B cell (primary cell): ENCODE results near the gene GPHN. TPM values are rescaled to one million over a fixed set of nuclear protein-coding genes. Genes with fewer than 3 reads are reported as not detected.

Experiments used
- ATAC-seq: fragments of 200-7000 bp; cut with Tn5 transposase; one replicate; pipeline ENCODE4 v1.10.0; 2021; ENCODE audit warnings: low read depth, mild to moderate bottlenecking, moderate number of reproducible peaks, moderate library complexity
- CTCF ChIA-PET: fragments of 350-600 bp; sonication (Branson Sonifier 250); formaldehyde crosslinking; loops from one replicate; lab custom pipeline; 2021; ENCODE audit warnings: antibody characterized with exemption, inconsistent platforms; lab: Charles Lee
- POLR2A ChIA-PET: fragments of 350-600 bp; sonication (Branson Sonifier 250); formaldehyde crosslinking; loops from one replicate; lab custom pipeline; 2021; ENCODE audit warnings: antibody characterized with exemption; lab: Charles Lee
- DNase-seq: peaks from one replicate; pipeline ENCODE4 v3.0.0; 2013
- H2AFZ ChIP-seq: 2 replicates; pipeline ENCODE4 v1.6.1; 2012; ENCODE audit warnings: mild to moderate bottlenecking, low read depth, low read length; ENCODE audit not compliant: insufficient read depth, poor library complexity, severe bottlenecking
- H3K27ac ChIP-seq, 2 donors: 1 replicate in 1 of 2; 2 replicates in 1 of 2; pipeline ENCODE4 v1.5.1; 2012 to 2013; ENCODE audit warnings: low read length in 2 of 2, mild to moderate bottlenecking in 2 of 2, moderate library complexity in 1 of 2
- H3K27me3 ChIP-seq, 4 experiments: fragments of 200-600 bp in 1 of 4; sonication (generic) in 1 of 4; replicated peaks in 1 of 4; 1 replicate in 2 of 4; 2 replicates in 2 of 4; pipeline versions ENCODE4 v1.6.1 to v1.7.0; 2013 to 2016; ENCODE audit warnings: low read length in 3 of 4, mild to moderate bottlenecking in 2 of 4, mixed read lengths in 1 of 4, moderate library complexity in 1 of 4; ENCODE audit not compliant: insufficient read depth in 4 of 4, control insufficient read depth in 3 of 4; ENCODE audit errors: control extremely low read depth in 1 of 4
- H3K36me3 ChIP-seq, 2 experiments: replicated peaks in 1 of 2; 1 replicate in 1 of 2; 2 replicates in 1 of 2; pipeline versions ENCODE4 v1.6.1 to v1.7.1; 2013; ENCODE audit warnings: low read length in 1 of 2; ENCODE audit not compliant: insufficient read depth in 2 of 2, control insufficient read depth in 1 of 2; ENCODE audit errors: control extremely low read depth in 1 of 2, extremely low read depth in 1 of 2
- H3K4me1 ChIP-seq, 2 donors: fragments of 200-600 bp in 1 of 2; sonication (generic) in 1 of 2; 1 replicate in 1 of 2; 2 replicates in 1 of 2; pipeline versions ENCODE4 v1.5.1 to v1.6.1; 2013 to 2017; ENCODE audit warnings: low read length in 2 of 2; ENCODE audit not compliant: control insufficient read depth in 2 of 2, insufficient read depth in 2 of 2
- H3K4me2 ChIP-seq: replicated peaks from 2 replicates; pipeline ENCODE3; 2012; ENCODE audit warnings: mild to moderate bottlenecking, low read depth, low read length; ENCODE audit not compliant: poor library complexity, severe bottlenecking
- H3K4me3 ChIP-seq, 5 experiments: fragments of 200-600 bp in 1 of 5; sonication (generic) in 1 of 5; 1 replicate in 3 of 5; 2 replicates in 2 of 5; pipeline versions ENCODE4 v1.5.1 to v1.7.0; 2011 to 2016; ENCODE audit warnings: low read length in 4 of 5, mild to moderate bottlenecking in 4 of 5, low read depth in 2 of 5, control low read depth in 1 of 5, moderate library complexity in 1 of 5; ENCODE audit not compliant: insufficient read depth in 1 of 5; ENCODE audit errors: control extremely low read depth in 1 of 5, extremely low read depth in 1 of 5
- H3K79me2 ChIP-seq: fragments of 200-600 bp; sonication (generic); one replicate; pipeline ENCODE4 v1.6.0; 2016; ENCODE audit warnings: low read length; ENCODE audit not compliant: control insufficient read depth, insufficient read depth
- H3K9ac ChIP-seq: fragments of 200-600 bp; sonication (generic); 2 replicates; pipeline ENCODE4 v1.6.1; 2017; ENCODE audit warnings: mild to moderate bottlenecking, low read length, moderate library complexity
- H3K9me3 ChIP-seq, 3 donors: one replicate each; pipeline versions ENCODE4 v1.6.1 to v1.7.1; 2013; ENCODE audit warnings: low read length in 2 of 3; ENCODE audit not compliant: control insufficient read depth in 2 of 3, insufficient read depth in 1 of 3; ENCODE audit errors: control extremely low read depth in 1 of 3
- H4K20me1 ChIP-seq: 2 replicates; pipeline ENCODE4 v1.6.0; 2012; ENCODE audit warnings: mild to moderate bottlenecking, low read length; ENCODE audit not compliant: insufficient read depth, control insufficient read depth, poor library complexity, severe bottlenecking
- H3K27ac Mint-ChIP-seq: one replicate; pipeline ENCODE4 v1.8.0; 2021; ENCODE audit warnings: mixed read lengths
- H3K27me3 Mint-ChIP-seq: one replicate; pipeline ENCODE4 v1.8.0; 2021; ENCODE audit warnings: mixed read lengths
- H3K4me1 Mint-ChIP-seq: one replicate; pipeline ENCODE4 v1.8.0; 2021; ENCODE audit warnings: mixed read lengths
- H3K4me3 Mint-ChIP-seq: one replicate; pipeline ENCODE4 v1.8.0; 2021; ENCODE audit warnings: mixed read lengths
- H3K9me3 Mint-ChIP-seq: one replicate; pipeline ENCODE4 v1.8.0; 2022; ENCODE audit warnings: mixed read lengths; ENCODE audit not compliant: insufficient read depth
- EZH2 ChIP-seq: IDR thresholded peaks from 2 replicates; pipeline ENCODE4 v1.6.1; 2012; ENCODE audit warnings: borderline replicate concordance, low read depth, mild to moderate bottlenecking, moderate library complexity, low read length; ENCODE audit not compliant: insufficient read depth, poor library complexity, severe bottlenecking
- WGBS: methylation state at CpG from one replicate; pipeline ENCODE4 v1.1.5; 2013; ENCODE audit warnings: missing lambda C conversion rate; ENCODE audit not compliant: insufficient coverage; 5-methylcytosine and 5-hydroxymethylcytosine counted together
- intact Hi-C: fragments of 100-400 bp; cut with micrococcal nuclease; formaldehyde crosslinking; loops from one replicate; pipeline ENCODE4 v1.10.0; 2022
- polyA plus RNA-seq: library from polyadenylated mRNA; depleted of rRNA; stranded (reverse); fragments of >200 nt; gene quantifications from 2 replicates; pipeline ENCODE4 v1.2.3, GENCODE V29; 2012
- total RNA-seq, 2 donors: library from RNA; stranded (reverse); fragments of 120-200 nt in 1 of 2; gene quantifications; 1 replicate in 1 of 2; 2 replicates in 1 of 2; pipeline versions ENCODE4 v1.2.3 to v1.2.4, GENCODE V29; 2013 to 2022
- TF ChIP-seq, protein P1 (sequence below): fragments of 200-600 bp; IDR thresholded peaks from one replicate; pipeline ENCODE4 v1.8.0; 2022; ENCODE audit warnings: antibody characterized with exemption, mild to moderate bottlenecking

GPHN gene
- total and polyA plus RNA-seq, 2 donors (not counting 1 experiment from before 2014, with no cell fraction given), result 3.4 to 18.0 TPM

DNA sequence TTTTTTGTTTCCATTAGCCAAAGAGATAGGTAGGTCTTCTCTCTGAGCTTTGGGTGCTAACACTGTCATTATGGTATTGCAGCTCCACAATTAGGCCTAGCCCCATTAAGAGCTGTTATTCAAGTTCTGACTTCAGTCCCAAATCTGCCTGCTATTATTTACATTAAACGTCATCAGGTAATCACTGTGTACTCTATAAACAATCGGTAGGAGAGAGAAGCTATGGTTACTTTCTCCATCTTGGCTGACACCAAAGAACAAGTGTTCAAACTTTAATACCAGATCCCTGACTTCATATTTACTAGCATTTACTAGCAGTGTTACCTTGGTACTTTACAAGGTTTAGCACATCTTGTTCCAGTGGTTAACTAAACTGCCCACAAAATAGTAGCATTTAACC is 376.2 kb downstream of the GPHN start:
- no peak overlapping the region for H3K4me3 Mint-ChIP-seq
- no peak for ATAC-seq
- TF ChIP-seq EZH2, result no peak
- TF ChIP-seq, protein P1, sequence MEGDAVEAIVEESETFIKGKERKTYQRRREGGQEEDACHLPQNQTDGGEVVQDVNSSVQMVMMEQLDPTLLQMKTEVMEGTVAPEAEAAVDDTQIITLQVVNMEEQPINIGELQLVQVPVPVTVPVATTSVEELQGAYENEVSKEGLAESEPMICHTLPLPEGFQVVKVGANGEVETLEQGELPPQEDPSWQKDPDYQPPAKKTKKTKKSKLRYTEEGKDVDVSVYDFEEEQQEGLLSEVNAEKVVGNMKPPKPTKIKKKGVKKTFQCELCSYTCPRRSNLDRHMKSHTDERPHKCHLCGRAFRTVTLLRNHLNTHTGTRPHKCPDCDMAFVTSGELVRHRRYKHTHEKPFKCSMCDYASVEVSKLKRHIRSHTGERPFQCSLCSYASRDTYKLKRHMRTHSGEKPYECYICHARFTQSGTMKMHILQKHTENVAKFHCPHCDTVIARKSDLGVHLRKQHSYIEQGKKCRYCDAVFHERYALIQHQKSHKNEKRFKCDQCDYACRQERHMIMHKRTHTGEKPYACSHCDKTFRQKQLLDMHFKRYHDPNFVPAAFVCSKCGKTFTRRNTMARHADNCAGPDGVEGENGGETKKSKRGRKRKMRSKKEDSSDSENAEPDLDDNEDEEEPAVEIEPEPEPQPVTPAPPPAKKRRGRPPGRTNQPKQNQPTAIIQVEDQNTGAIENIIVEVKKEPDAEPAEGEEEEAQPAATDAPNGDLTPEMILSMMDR, result no peak
- no peaks in the 10 kb centered on the region for H3K4me1 Mint-ChIP-seq
- DNase-seq, result no peak
- 100% methylated on average over 1 of the region's 2 CpGs for WGBS
- H3K79me2 ChIP-seq, result no peaks in the 10 kb centered on the region
- H3K27ac Mint-ChIP-seq, result no peak overlapping the region
- no peak overlapping the region for H2AFZ ChIP-seq
- H3K27me3 Mint-ChIP-seq, result no peaks in the 10 kb centered on the region
- H3K9me3 ChIP-seq, result peaks cover 0 to 10% (median 5%) of the 10 kb centered on the region in 3 donors
- POLR2A ChIA-PET, result no interaction called here
- peaks cover 9% of the 10 kb centered on the region for H3K9me3 Mint-ChIP-seq
- H3K4me3 ChIP-seq, result no peak overlapping the region
- H3K27me3 ChIP-seq, result no peaks in the 10 kb centered on the region
- intact Hi-C loops, result no loop called here
- H3K4me1 ChIP-seq, result no peaks in the 10 kb centered on the region
- no peak overlapping the region for H3K27ac ChIP-seq
- H3K9ac ChIP-seq, result no peak overlapping the region
- no peaks in the 10 kb centered on the region for H4K20me1 ChIP-seq
- no peaks in the 10 kb centered on the region for H3K36me3 ChIP-seq
- H3K4me2 ChIP-seq, result no peak overlapping the region
- CTCF ChIA-PET, result no interaction called here

DNA sequence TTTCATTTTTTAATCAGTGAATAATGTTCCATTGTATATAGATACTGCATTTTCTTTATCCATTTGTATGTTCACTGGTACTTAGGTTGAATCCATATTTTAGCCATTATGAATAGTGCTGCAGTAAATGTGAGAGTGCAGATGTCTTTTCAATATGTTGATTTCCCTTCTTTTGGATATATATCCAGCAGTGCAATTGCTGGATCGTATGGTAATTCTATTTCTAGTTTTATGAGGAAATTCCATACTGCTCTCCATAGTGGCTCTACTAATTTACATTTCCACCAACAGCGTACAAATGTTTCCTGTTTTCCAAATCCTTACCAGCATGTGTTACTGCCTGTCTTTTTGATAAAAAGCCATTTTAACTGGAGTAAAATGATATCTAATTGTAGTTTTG is 392.8 kb downstream of the GPHN start:
- Histone ChIP-seq H3K9me3 (peaks cover 0 to 7% (median 0%) of the 10 kb centered on the region in 3 donors), H3K4me1 (no peaks in the 10 kb centered on the region), H2AFZ (no peak overlapping the region), H3K9ac (no peak overlapping the region), H3K36me3 (no peaks in the 10 kb centered on the region), H3K4me3 (no peak overlapping the region), H4K20me1 (no peaks in the 10 kb centered on the region), H3K27me3 (no peaks in the 10 kb centered on the region), H3K27ac (no peak overlapping the region), H3K4me2 (no peak overlapping the region), H3K79me2 (no peaks in the 10 kb centered on the region)
- no CpG with 5 or more reads among the region's 2 CpGs for WGBS
- Mint-ChIP-seq H3K4me1 (no peaks in the 10 kb centered on the region), H3K27me3 (no peaks in the 10 kb centered on the region), H3K27ac (no peak overlapping the region), H3K4me3 (no peak overlapping the region), H3K9me3 (peaks cover 10% of the 10 kb centered on the region)
- TF ChIP-seq, protein P1, result no peak
- TF ChIP-seq EZH2, result no peak
- ChIA-PET CTCF (no interaction called here), POLR2A (no interaction called here)
- intact Hi-C loops, result no loop called here
- DNase-seq (no peak), ATAC-seq (no peak)
